Panc1 (cell line): ENCODE data around the gene B3GLCT. TPM values are rescaled to one million over a fixed set of nuclear protein-coding genes. Genes with fewer than 3 reads are reported as not detected.
"Not testable (repeated sequence)": the region's sequence is repeated elsewhere in the genome, so short reads cannot be mapped to it uniquely, and the experiment has no call there.

Experiments
- ATAC-seq: fragments of 200-7000 bp; cut with Tn5 transposase; 2 replicates; pipeline ENCODE4 v1.9.1; 2020; ENCODE audit warnings: mild to moderate bottlenecking, moderate library complexity
- BruUV-seq: library from RNA; stranded (reverse); fragments of 400-500 nt; replicated peaks from 2 replicates; lab custom pipeline; 2021; lab: Mats Ljungman, UMichigan
- CTCF ChIA-PET: fragments of 300-600 bp; sonication (Branson Sonifier 250); formaldehyde crosslinking; loops from one replicate; lab custom pipeline; 2022; ENCODE audit warnings: antibody characterized with exemption; lab: Charles Lee
- POLR2A ChIA-PET: fragments of 300-600 bp; sonication (Branson Sonifier 250); formaldehyde crosslinking; loops from one replicate; lab custom pipeline; 2022; ENCODE audit warnings: antibody characterized with exemption; lab: Charles Lee
- DNase-seq: peaks from one replicate; pipeline ENCODE4 v3.0.0-alpha.2; 2010; ENCODE audit warnings: low read depth, low spot score
- H3K27ac ChIP-seq: 2 replicates; pipeline ENCODE4 v1.5.1; 2011; ENCODE audit warnings: mild to moderate bottlenecking, low read length, inconsistent platforms
- H3K27me3 ChIP-seq: fragments of 200-500 bp; sonication (Bioruptor generic); 2 replicates; pipeline ENCODE4 v1.6.0; 2014; ENCODE audit warnings: low read length, inconsistent platforms; ENCODE audit not compliant: control insufficient read depth, insufficient read depth
- H3K36me3 ChIP-seq: fragments of 200-500 bp; sonication (Bioruptor generic); 2 replicates; pipeline ENCODE4 v1.5.1; 2014; ENCODE audit warnings: inconsistent platforms, mild to moderate bottlenecking, low read length, moderate library complexity; ENCODE audit not compliant: control insufficient read depth, insufficient read depth
- H3K4me1 ChIP-seq: 2 replicates; pipeline ENCODE4 v1.5.1; 2011; ENCODE audit warnings: inconsistent platforms, mild to moderate bottlenecking, low read length, moderate library complexity; ENCODE audit not compliant: control insufficient read depth, insufficient read depth
- H3K4me3 ChIP-seq, 2 experiments: 2 replicates each; pipeline ENCODE4 v1.5.1; 2011 to 2012; ENCODE audit warnings: low read depth in 2 of 2, low read length in 2 of 2, mild to moderate bottlenecking in 2 of 2, inconsistent platforms in 1 of 2, moderate library complexity in 1 of 2
- H3K9me3 ChIP-seq: fragments of 200-500 bp; sonication (Bioruptor generic); 2 replicates; pipeline ENCODE4 v1.5.1; 2014; ENCODE audit warnings: low read depth, mild to moderate bottlenecking, inconsistent platforms, low read length, moderate library complexity; ENCODE audit not compliant: control insufficient read depth, insufficient read depth
- CTCF ChIP-seq: fragments of 450-650 bp; IDR thresholded peaks from 2 replicates; pipeline ENCODE4 v1.5.1; 2017; ENCODE audit warnings: mild to moderate bottlenecking
- POLR2AphosphoS5 ChIP-seq: IDR thresholded peaks from 2 replicates; pipeline ENCODE4 v1.6.1; 2012; ENCODE audit warnings: mild to moderate bottlenecking, low read depth, low read length, moderate library complexity
- SIN3A ChIP-seq: IDR thresholded peaks from 2 replicates; pipeline ENCODE4 v1.6.1; 2012; ENCODE audit warnings: low read depth, mild to moderate bottlenecking, low read length, moderate library complexity, borderline replicate concordance; ENCODE audit not compliant: insufficient read depth
- TCF7L2 ChIP-seq: IDR thresholded peaks from 2 replicates; pipeline ENCODE4 v1.6.1; 2011; ENCODE audit warnings: mild to moderate bottlenecking, low read depth, low read length, inconsistent platforms
- in situ Hi-C: cut with HindIII; loops from 2 replicates; pipeline ENCODE4 v1.10.0; 2016; ENCODE audit warnings: low sequenced_read_pairs, low pct_unique_long_range_greater_than_20kb
- intact Hi-C: fragments of 100-400 bp; cut with micrococcal nuclease; formaldehyde crosslinking; loops from one replicate; pipeline ENCODE4 v1.10.0; 2022; ENCODE audit not compliant: unreplicated experiment
- total RNA-seq: library from RNA; stranded (reverse); gene quantifications from one replicate; pipeline ENCODE4 v1.2.1, GENCODE V29; 2021; ENCODE audit not compliant: unreplicated experiment
- TF ChIP-seq, protein P1 (sequence below), 2 experiments: IDR thresholded peaks; 2 replicates each; pipeline ENCODE4 v1.6.1; 2011 to 2012; ENCODE audit warnings: low read depth in 2 of 2, control low read depth in 1 of 2, low read length in 1 of 2, mild to moderate bottlenecking in 1 of 2, moderate library complexity in 1 of 2; ENCODE audit not compliant: insufficient read depth in 1 of 2

The B3GLCT gene
- total RNA-seq, 1 experiment from 2014 or later, result 16.5 TPM

- Histone ChIP-seq H3K4me3 (no peak overlapping the region), H3K27me3 (no peaks in the 10 kb centered on the region), H3K27ac (no peak overlapping the region), H3K4me1 (peaks cover 3% of the 10 kb centered on the region), H3K9me3 (no peaks in the 10 kb centered on the region), H3K36me3 (no peaks in the 10 kb centered on the region)
- no peak for DNase-seq
- intact Hi-C loops, result no loop called here
- POLR2A ChIA-PET, result no interaction called here
- BruUV-seq, result no TSS peak
- CTCF ChIA-PET, result no interaction called here
- no peak for ATAC-seq
- in situ Hi-C loops, result no loop called here
- TF ChIP-seq CTCF, result no peak
- TF ChIP-seq TCF7L2, result no peak
- TF ChIP-seq, protein P1, sequence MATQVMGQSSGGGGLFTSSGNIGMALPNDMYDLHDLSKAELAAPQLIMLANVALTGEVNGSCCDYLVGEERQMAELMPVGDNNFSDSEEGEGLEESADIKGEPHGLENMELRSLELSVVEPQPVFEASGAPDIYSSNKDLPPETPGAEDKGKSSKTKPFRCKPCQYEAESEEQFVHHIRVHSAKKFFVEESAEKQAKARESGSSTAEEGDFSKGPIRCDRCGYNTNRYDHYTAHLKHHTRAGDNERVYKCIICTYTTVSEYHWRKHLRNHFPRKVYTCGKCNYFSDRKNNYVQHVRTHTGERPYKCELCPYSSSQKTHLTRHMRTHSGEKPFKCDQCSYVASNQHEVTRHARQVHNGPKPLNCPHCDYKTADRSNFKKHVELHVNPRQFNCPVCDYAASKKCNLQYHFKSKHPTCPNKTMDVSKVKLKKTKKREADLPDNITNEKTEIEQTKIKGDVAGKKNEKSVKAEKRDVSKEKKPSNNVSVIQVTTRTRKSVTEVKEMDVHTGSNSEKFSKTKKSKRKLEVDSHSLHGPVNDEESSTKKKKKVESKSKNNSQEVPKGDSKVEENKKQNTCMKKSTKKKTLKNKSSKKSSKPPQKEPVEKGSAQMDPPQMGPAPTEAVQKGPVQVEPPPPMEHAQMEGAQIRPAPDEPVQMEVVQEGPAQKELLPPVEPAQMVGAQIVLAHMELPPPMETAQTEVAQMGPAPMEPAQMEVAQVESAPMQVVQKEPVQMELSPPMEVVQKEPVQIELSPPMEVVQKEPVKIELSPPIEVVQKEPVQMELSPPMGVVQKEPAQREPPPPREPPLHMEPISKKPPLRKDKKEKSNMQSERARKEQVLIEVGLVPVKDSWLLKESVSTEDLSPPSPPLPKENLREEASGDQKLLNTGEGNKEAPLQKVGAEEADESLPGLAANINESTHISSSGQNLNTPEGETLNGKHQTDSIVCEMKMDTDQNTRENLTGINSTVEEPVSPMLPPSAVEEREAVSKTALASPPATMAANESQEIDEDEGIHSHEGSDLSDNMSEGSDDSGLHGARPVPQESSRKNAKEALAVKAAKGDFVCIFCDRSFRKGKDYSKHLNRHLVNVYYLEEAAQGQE (IDR thresholded peaks at IDR 0.05; ENCODE audit: insufficient read depth in 1 of 2, low read depth in 2 of 2, low read length in 1 of 2), result no peak
- TF ChIP-seq POLR2AphosphoS5, result no peak
- TF ChIP-seq SIN3A, result no peak
Observed at GRCh38 chr13:31214435-31214834, 14.7 kb downstream of the B3GLCT start.

DNA sequence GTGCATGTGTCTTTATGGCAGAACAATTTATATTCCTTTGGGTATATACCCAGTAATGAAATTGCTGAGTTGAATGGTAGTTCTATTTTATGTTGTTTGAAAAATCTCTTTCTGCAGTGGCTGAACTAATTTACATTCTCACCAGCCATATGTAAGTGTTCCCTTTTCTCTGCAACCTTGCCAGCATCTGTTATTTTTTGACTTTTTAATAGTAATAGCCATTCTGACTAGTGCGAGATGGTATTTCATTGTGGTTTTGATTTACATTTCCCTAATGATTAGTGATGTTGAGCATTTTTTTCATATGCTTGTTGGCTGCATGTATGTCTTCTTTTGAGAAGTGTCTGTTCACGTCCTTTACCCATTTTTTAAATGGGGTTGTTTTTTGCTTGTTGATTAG, 17.1 kb downstream of the B3GLCT start:
- H3K4me1 ChIP-seq, BruUV-seq, CTCF ChIA-PET, H3K4me3 ChIP-seq, POLR2A ChIA-PET, H3K36me3 ChIP-seq, intact Hi-C loops, in situ Hi-C loops, ATAC-seq, H3K9me3 ChIP-seq, DNase-seq, H3K27me3 ChIP-seq, H3K27ac ChIP-seq: not testable (repeated sequence)

DNA sequence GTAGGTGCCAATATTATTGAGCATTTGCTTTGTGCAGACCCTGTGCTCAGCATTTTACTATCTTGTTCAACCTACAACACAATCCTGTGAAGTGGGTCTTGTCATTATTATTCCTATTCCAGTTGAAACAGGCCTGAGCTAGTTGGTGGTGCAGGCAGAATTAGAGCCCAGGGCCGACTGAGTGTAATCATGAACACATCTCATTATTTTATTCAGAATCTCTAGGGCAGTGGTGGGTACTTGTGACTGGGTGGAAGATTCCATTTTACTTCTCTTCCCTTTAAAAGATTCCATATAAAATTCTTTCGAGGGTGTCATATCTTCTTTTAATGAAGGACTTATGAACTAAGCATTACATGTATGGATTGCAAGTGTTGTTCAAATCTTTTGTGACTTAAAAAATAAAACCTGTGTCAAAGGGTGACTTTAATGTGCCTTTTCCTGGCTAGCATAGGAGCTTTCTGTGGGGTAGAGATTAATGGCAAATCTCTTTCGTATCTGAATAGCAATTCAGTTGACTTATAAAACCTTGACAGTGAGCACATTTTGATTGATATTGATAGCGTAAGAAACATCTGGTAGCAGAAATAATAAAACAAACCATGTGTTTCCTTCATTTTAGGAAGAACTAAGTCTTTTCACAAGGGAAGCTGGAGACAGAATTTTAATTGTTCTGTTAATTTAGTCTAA, 20.3 kb downstream of the B3GLCT start:
- DNase-seq (no peak), ATAC-seq (no peak)
- TF ChIP-seq TCF7L2 (no peak), POLR2AphosphoS5 (no peak), CTCF (no peak), SIN3A (no peak)
- TF ChIP-seq, protein P1 (IDR thresholded peaks at IDR 0.05; ENCODE audit: insufficient read depth in 1 of 2, low read depth in 2 of 2, low read length in 1 of 2), result no peak
- no peak overlapping the region for H3K27ac ChIP-seq
- no peaks in the 10 kb centered on the region for H3K4me1 ChIP-seq
- ChIA-PET CTCF (no interaction called here), POLR2A (no interaction called here)
- intact Hi-C loops, result no loop called here
- BruUV-seq, result no TSS peak
- no peaks in the 10 kb centered on the region for H3K36me3 ChIP-seq
- no peak overlapping the region for H3K4me3 ChIP-seq
- H3K27me3 ChIP-seq, result no peaks in the 10 kb centered on the region
- no peaks in the 10 kb centered on the region for H3K9me3 ChIP-seq
- in situ Hi-C loops, result no loop called here
